Activated CD8-positive, alpha-beta T cell treated with anti-CD3 and anti-CD28 coated beads for 36 hours (primary cell): ENCODE results near the gene LRCOL1. TPM values are rescaled to one million over a fixed set of nuclear protein-coding genes. Genes with fewer than 3 reads are reported as not detected.
"Not testable (repeated sequence)": the region's sequence is repeated elsewhere in the genome, so short reads cannot be mapped to it uniquely, and the experiment has no call there.

Experiments used
- ATAC-seq: fragments of 200-7000 bp; cut with Tn5 transposase; one replicate; pipeline ENCODE4 v1.10.0; 2021; ENCODE audit warnings: mild to moderate bottlenecking, moderate library complexity
- CTCF ChIA-PET: fragments of 350-600 bp; sonication (Branson Sonifier 250); formaldehyde crosslinking; loops from one replicate; lab custom pipeline; 2021; ENCODE audit warnings: antibody characterized with exemption; lab: Charles Lee
- POLR2A ChIA-PET: fragments of 350-600 bp; sonication (Branson Sonifier 250); formaldehyde crosslinking; loops from one replicate; lab custom pipeline; 2021; ENCODE audit warnings: antibody characterized with exemption; lab: Charles Lee
- DNase-seq: peaks from one replicate; pipeline ENCODE4 v3.0.0-alpha.2; 2020
- H3K27ac Mint-ChIP-seq: one replicate; pipeline ENCODE4 v1.8.0; 2021; ENCODE audit warnings: mild to moderate bottlenecking, mixed read lengths
- H3K27me3 Mint-ChIP-seq: one replicate; pipeline ENCODE4 v1.8.0; 2021; ENCODE audit warnings: mixed read lengths
- H3K36me3 Mint-ChIP-seq: one replicate; pipeline ENCODE4 v1.8.0; 2021; ENCODE audit warnings: low read depth, mixed read lengths
- H3K4me1 Mint-ChIP-seq: one replicate; pipeline ENCODE4 v1.8.0; 2021; ENCODE audit warnings: low read depth, mixed read lengths
- H3K4me3 Mint-ChIP-seq: one replicate; pipeline ENCODE4 v1.8.0; 2021; ENCODE audit warnings: mild to moderate bottlenecking, moderate library complexity, mixed read lengths
- H3K9me3 Mint-ChIP-seq: one replicate; pipeline ENCODE4 v1.8.0; 2021; ENCODE audit warnings: mixed read lengths
- CTCF ChIP-seq: fragments of 200-600 bp; IDR thresholded peaks from one replicate; pipeline ENCODE4 v1.8.0; 2022; ENCODE audit warnings: antibody characterized with exemption, mild to moderate bottlenecking
- intact Hi-C: fragments of 100-400 bp; cut with micrococcal nuclease; formaldehyde crosslinking; loops from one replicate; pipeline ENCODE4 v1.10.0; 2022
- total RNA-seq, 2 experiments: library from RNA; stranded (reverse); gene quantifications; one replicate each; pipeline ENCODE4 v1.2.3, GENCODE V29; 2021

LRCOL1 gene
- total RNA-seq, 2 experiments from 2014 or later = not detected

- CTCF ChIA-PET = interaction anchor here (2.1 kb wide), 1 partner anchor 12 kb away, joined by 5 read pairs; no protein-coding TSS in a partner anchor
- H3K9me3 Mint-ChIP-seq = no peaks in the 10 kb centered on the region
- H3K27me3 Mint-ChIP-seq = peaks cover 37% of the 10 kb centered on the region
Observed at GRCh38 chr12:132602572-132603239, 7.7 kb downstream of the LRCOL1 start.

DNA sequence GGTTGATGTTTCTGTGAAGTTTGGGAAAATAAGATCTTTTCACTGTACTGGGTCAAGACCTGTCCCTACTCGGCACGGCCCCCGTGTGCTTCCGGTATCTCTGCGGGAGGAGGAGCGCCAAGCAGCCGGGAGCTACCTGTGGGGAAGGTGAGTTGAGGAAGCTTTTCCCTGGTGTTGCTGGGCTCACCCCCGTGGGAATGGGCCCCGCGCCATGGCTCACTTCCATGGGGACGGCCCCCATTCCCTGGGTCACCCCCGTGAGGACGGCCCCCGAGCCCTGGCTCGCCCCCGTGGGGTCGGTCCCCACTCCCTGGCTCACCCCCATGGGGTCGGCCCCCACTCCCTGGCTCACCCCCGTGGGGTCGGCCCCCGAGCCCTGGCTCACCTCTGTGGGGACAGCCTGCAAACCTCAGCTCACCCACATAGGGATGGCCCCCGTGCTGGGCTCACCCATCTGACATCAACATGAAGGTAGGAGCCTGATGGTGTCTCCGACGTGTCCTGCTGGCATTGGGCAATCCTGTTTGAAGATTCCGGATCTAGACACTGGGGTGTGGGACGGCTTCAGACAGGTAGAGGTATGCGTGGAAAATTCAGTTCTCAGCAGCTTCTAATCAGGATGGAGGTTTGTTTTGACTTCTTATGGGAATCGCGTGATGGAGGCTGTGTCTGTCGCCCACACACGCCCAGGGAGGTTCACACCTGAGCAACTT lies 9.1 kb downstream of the LRCOL1 start:
- peak overlapping the region; percentile 61 for H3K4me3 Mint-ChIP-seq
- ATAC-seq (no peak), DNase-seq (no peak)
- peaks cover 38% of the 10 kb centered on the region for H3K27me3 Mint-ChIP-seq
- TF ChIP-seq CTCF = no peak
- peaks cover 15% of the 10 kb centered on the region for H3K4me1 Mint-ChIP-seq
- no peaks in the 10 kb centered on the region for H3K36me3 Mint-ChIP-seq
- no peaks in the 10 kb centered on the region for H3K9me3 Mint-ChIP-seq
- intact Hi-C loops = no loop called here
- POLR2A ChIA-PET = no interaction called here
- CTCF ChIA-PET = interaction anchor here (0.9 to 3.0 kb wide), 3 partner anchors 14 to 86 kb away, joined by 3 to 23 read pairs (median 4); no protein-coding TSS in a partner anchor
- no peak overlapping the region for H3K27ac Mint-ChIP-seq

More at GRCh38 chr12:132602572-132603239, 7.7 kb downstream of the LRCOL1 start:
- H3K4me1 Mint-ChIP-seq = peaks cover 14% of the 10 kb centered on the region
- intact Hi-C loops = no loop called here
- no peak for ATAC-seq
- H3K36me3 Mint-ChIP-seq = no peaks in the 10 kb centered on the region
- TF ChIP-seq CTCF = no peak
- no peak for DNase-seq
- no peak overlapping the region for H3K4me3 Mint-ChIP-seq
- POLR2A ChIA-PET = no interaction called here
- H3K27ac Mint-ChIP-seq = no peak overlapping the region

GRCh38 chr12:132600048-132601032 lies 10.0 kb downstream of the LRCOL1 start:
- DNase-seq (peak; percentile 68), ATAC-seq (peak; percentile 60)
- no peak overlapping the region for H3K27ac Mint-ChIP-seq
- no peaks in the 10 kb centered on the region for H3K9me3 Mint-ChIP-seq
- ChIA-PET POLR2A (no interaction called here), CTCF (interaction anchor here (1.0 to 3.0 kb wide), 4 partner anchors 9 to 40 kb away, joined by 3 to 23 read pairs (median 4); no protein-coding TSS in a partner anchor)
- no peaks in the 10 kb centered on the region for H3K36me3 Mint-ChIP-seq
- intact Hi-C loops = no loop called here
- H3K27me3 Mint-ChIP-seq = peaks cover 39% of the 10 kb centered on the region
- peak; percentile 43 for TF ChIP-seq CTCF
- H3K4me1 Mint-ChIP-seq = peaks cover 15% of the 10 kb centered on the region
- peak overlapping the region; percentile 61 for H3K4me3 Mint-ChIP-seq

- H3K4me3 Mint-ChIP-seq, DNase-seq, intact Hi-C loops, POLR2A ChIA-PET, H3K27ac Mint-ChIP-seq, H3K9me3 Mint-ChIP-seq, ATAC-seq, H3K36me3 Mint-ChIP-seq: not testable (repeated sequence)
- H3K27me3 Mint-ChIP-seq = peaks cover 35% of the 10 kb centered on the region
- CTCF ChIA-PET = interaction anchor here (1.0 to 3.0 kb wide), 3 partner anchors 10 to 41 kb away, joined by 3 to 23 read pairs (median 4); no protein-coding TSS in a partner anchor
- peaks cover 15% of the 10 kb centered on the region for H3K4me1 Mint-ChIP-seq
Observed at GRCh38 chr12:132599502-132599901, 10.9 kb downstream of the LRCOL1 start.
